Heart right ventricle (tissue), 16 donors: Measurements from ENCODE around the gene PI4K2A. TPM values are rescaled to one million over a fixed set of nuclear protein-coding genes. Genes with fewer than 3 reads are reported as not detected.

Source experiments
- ATAC-seq, 8 donors: fragments of 200-7000 bp; cut with Tn5 transposase; one replicate each; pipeline ENCODE4 v1.9.1; 2020; ENCODE audit warnings: mild to moderate bottlenecking in 8 of 8, moderate library complexity in 8 of 8, moderate number of reproducible peaks in 1 of 8
- DNase-seq, 2 donors: peaks; one replicate each; pipeline ENCODE4 v3.0.0-alpha.2; 2020
- H3K27ac ChIP-seq, 10 donors: fragments of 200-600 bp; sonication (generic) in 2 of 10; one replicate each; pipeline versions ENCODE4 v1.5.0 to v1.8.0; 2020 to 2022; ENCODE audit warnings: mild to moderate bottlenecking in 3 of 10
- H3K27me3 ChIP-seq, 7 donors: fragments of 200-600 bp; one replicate each; pipeline ENCODE4 v1.8.0; 2021 to 2022; ENCODE audit warnings: mild to moderate bottlenecking in 2 of 7
- H3K36me3 ChIP-seq, 9 donors: fragments of 200-600 bp; sonication (generic) in 1 of 9; one replicate each; pipeline versions ENCODE4 v1.5.0 to v1.8.0; 2020 to 2022; ENCODE audit warnings: mild to moderate bottlenecking in 2 of 9
- H3K4me1 ChIP-seq, 9 donors: fragments of 200-600 bp; sonication (generic) in 1 of 9; one replicate each; pipeline versions ENCODE4 v1.5.0 to v1.8.0; 2020 to 2022; ENCODE audit warnings: mild to moderate bottlenecking in 4 of 9
- H3K4me3 ChIP-seq, 10 donors: fragments of 200-600 bp; sonication (generic) in 2 of 10; one replicate each; pipeline versions ENCODE4 v1.5.0 to v1.8.0; 2020 to 2022; ENCODE audit warnings: mild to moderate bottlenecking in 7 of 10, moderate library complexity in 2 of 10
- H3K9me3 ChIP-seq, 11 donors: fragments of 200-600 bp in 10 of 11; sonication (generic) in 2 of 11; one replicate each; pipeline versions ENCODE4 v1.5.0 to v1.8.0; 2013 to 2022; ENCODE audit warnings: mild to moderate bottlenecking in 2 of 11, control low read depth in 1 of 11, moderate library complexity in 1 of 11
- CTCF ChIP-seq, 9 donors: fragments of 200-600 bp; sonication (generic) in 2 of 9; IDR thresholded peaks; one replicate each; pipeline versions ENCODE4 v1.5.0 to v1.8.0; 2021 to 2022; ENCODE audit warnings: antibody characterized with exemption in 9 of 9, mild to moderate bottlenecking in 5 of 9, moderate library complexity in 1 of 9
- WGBS, 2 donors: extraction: QIAGEN DNeasy Blood & Tissue Kit; methylation state at CpG; one replicate each; pipeline ENCODE4 v1.1.7; 2013; ENCODE audit warnings: inconsistent platforms in 1 of 2; 5-methylcytosine and 5-hydroxymethylcytosine counted together
- intact Hi-C, 10 donors: fragments of 100-400 bp; cut with DNase I; formaldehyde crosslinking; loops; one replicate each; pipeline versions ENCODE4 v1.11.1 to v1.14.2; 2022
- polyA plus RNA-seq, 2 donors: library from polyadenylated mRNA; stranded (reverse); fragments of 200-250 nt; gene quantifications; one replicate each; pipeline ENCODE4 v1.2.3, GENCODE V29; 2013
- total RNA-seq, 10 donors: library from RNA; stranded (reverse); fragmentation: NEBNext Ultra II Directional in 3 of 10; extraction: Animal tissue kit (Norgen Biotek cat#: 25700) in 3 of 10; gene quantifications; one replicate each; pipeline versions ENCODE4 v1.2.1 to v1.2.4, GENCODE V29; 2021 to 2023
- donor health status: Arrhythmogenic right ventricular cardiomyopathy.
- donor health status: ischemic (EF 13 %, LVEDD 7.1; RV severe dilation, severe dysfunction).
- donor health status: healthy with polysubstance abuse.
- donor health status: DM: no; HTN: yes; CAD: no.
- donor health status: DM: no; HTN: no; CAD: no.
- donor health status: ischemic (EF 25% LVEDD 6.9; RV normal size, moderate dysfunction).
- donor health status: ischemic (EF 25% LVEDD 5.7; RV mildly dilated, moderate dysfunction).
- donor health status: healthy.
- donor health status: DM: yes; HTN: yes; CAD: no.
- donor health status: Ischemic cardiomyopathy.
- donor health status: ischemic (EF 35%, LVEDD 5.7; RV mildly dilated, moderate dysfunction).
- donor health status: nonischemic (EF 11% LVEDD 7.7; RV severe dilation, severe dysfunction).
- donor health status: DM: yes; HTN: yes; CAD: no.
- donor health status: PGD.
- donor health status: ischemic (EF 29% LVEDD 5.4; RV normal size, mild dysfunction).
- donor health status: nonischemic (EF 23%, LVEDD 6.1; RV moderate dilation, normal function).

PI4K2A gene
- total and polyA plus RNA-seq, 12 donors = 5.3 to 20.7 (median 14.2) TPM

- peak in 3 of 9 donors; percentile 18 to 21 (median 20) for TF ChIP-seq CTCF (IDR thresholded peaks at IDR 0.05)
- H3K27ac ChIP-seq = peak overlapping the region in 6 of 10 donors; percentile 2 to 90 (median 28)
- H3K27me3 ChIP-seq = no peaks in the 10 kb centered on the region
- H3K4me3 ChIP-seq = peak overlapping the region in 9 of 10 donors; percentile 56 to 89 (median 74)
- DNase-seq (no peak), ATAC-seq (no peak)
- intact Hi-C loops = loop anchor here in 2 of 10 donors (5.0 kb wide), 1 partner anchor 52 kb away; the partner anchor contains the start of gene ZFYVE27 (in 2 of the 2)
- no peaks in the 10 kb centered on the region for H3K9me3 ChIP-seq
- WGBS, 2 donors = 38 to 51% methylated on average over 2 of the region's 2 CpGs
- peaks cover 10 to 64% (median 42%) of the 10 kb centered on the region in 9 donors for H3K4me1 ChIP-seq
- no peaks in the 10 kb centered on the region for H3K36me3 ChIP-seq
These were observed 45.0 kb downstream of the PI4K2A start for GRCh38 chr10:97685395-97685958.

- Histone ChIP-seq H3K36me3 (no peaks in the 10 kb centered on the region), H3K27me3 (no peaks in the 10 kb centered on the region), H3K4me1 (peaks cover 10 to 64% (median 42%) of the 10 kb centered on the region in 9 donors), H3K4me3 (peak overlapping the region; percentile 50 to 89 (median 74)), H3K9me3 (no peaks in the 10 kb centered on the region), H3K27ac (peak overlapping the region; percentile 64 to 93 (median 89))
- intact Hi-C loops = loop anchor here in 4 of 10 donors (2.0 to 5.0 kb wide), 3 partner anchors 28 to 51 kb away; partner anchors contain the start of gene ZFYVE27 (in 3 of the 4)
- DNase-seq (no peak), ATAC-seq (peak in 5 of 8 donors; percentile 3 to 20 (median 13))
- WGBS, 2 donors = 21% methylated on average over 14 of the region's 14 CpGs
- no peak for TF ChIP-seq CTCF (IDR thresholded peaks at IDR 0.05)
These were observed 46.0 kb downstream of the PI4K2A start for GRCh38 chr10:97686301-97686961.

GRCh38 chr10:97686962-97687784, 46.7 kb downstream of the PI4K2A start, which contains the start of gene AVPI1:
Gene AVPI1 (minus strand): TSS chr10:97687241. CDS start chr10:97679905, 7,336 bp downstream.
- no peaks in the 10 kb centered on the region for H3K9me3 ChIP-seq
- 0 to 1% methylated on average over 70 to 78 of the region's 78 CpGs for WGBS, 2 donors
- H3K4me3 ChIP-seq = peak within 1 kb of the TSS; percentile 50 to 89 (median 74)
- intact Hi-C loops = loop anchor here in 4 of 10 donors (2.0 to 5.0 kb wide), 3 partner anchors 28 to 50 kb away; partner anchors contain the start of gene ZFYVE27 (in 3 of the 4)
- peak within 1 kb of the TSS; percentile 64 to 93 (median 89) for H3K27ac ChIP-seq
- DNase-seq (peak; percentile 96 to 98), ATAC-seq (peak; percentile 93 to 97 (median 96))
- no peaks in the 10 kb centered on the region for H3K27me3 ChIP-seq
- no peak for TF ChIP-seq CTCF (IDR thresholded peaks at IDR 0.05)
- H3K36me3 ChIP-seq = no peaks in the 10 kb centered on the region
- H3K4me1 ChIP-seq = peaks cover 10 to 64% (median 42%) of the 10 kb centered on the region in 9 donors
